HG03103 (cell line): ENCODE data around the gene MDFIC.
A peak's percentile ranks its signal among the peaks of the same experiment; 100 is the strongest.

Source experiments
- ATAC-seq: cut with Tn5 transposase; IDR thresholded peaks from one replicate; pipeline ENCODE4 v1.9.1; 2021; ENCODE audit warnings: low read depth; ENCODE audit not compliant: unreplicated experiment

The MDFIC gene

GRCh38 chr7:114944745-114945625 is 23.1 kb downstream of the MDFIC start:
- ATAC-seq: no peak

- no peak for ATAC-seq
Observed at GRCh38 chr7:114949231-114949630, 27.3 kb downstream of the MDFIC start.

DNA sequence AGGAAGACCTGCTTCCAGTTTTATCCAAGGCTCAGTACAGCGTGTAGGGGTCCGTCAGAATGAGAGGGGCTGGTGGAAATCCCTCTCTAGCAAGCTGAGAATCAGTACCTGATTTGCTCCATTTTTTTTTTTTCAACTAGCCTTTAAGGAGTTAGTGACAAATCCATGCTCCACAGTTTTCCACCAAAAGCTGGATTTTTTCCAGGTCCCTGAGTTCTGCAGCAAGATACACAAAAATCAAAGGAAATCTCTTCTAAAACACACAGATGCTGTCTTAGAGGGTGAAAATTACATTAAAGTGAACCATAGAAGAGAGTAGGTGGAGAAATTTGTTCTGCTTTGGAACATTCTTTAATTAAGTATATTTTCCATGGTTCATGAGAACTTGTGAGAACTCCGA is 30.4 kb downstream of the MDFIC start:
- ATAC-seq: no peak

GRCh38 chr7:114953724-114954123 is 31.8 kb downstream of the MDFIC start:
- ATAC-seq: no peak

DNA sequence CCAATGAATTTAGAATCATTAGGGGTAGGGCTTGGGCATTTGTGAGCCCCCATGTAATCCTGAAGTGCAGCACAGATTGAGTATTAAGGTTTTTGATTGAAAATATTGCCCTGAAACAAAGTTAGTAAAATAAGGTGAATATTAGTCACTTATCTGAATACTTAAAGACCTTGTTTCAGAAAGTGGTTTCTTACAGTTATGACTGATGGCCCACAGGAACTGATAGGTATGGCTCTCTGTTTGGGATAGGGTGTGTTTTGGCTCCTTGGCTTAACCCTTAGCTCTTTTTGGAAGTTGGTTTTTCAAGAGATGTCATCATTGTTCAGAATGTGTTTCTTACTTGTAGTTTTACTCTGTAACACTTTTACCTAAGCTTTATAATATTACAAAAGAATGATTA is 34.8 kb downstream of the MDFIC start:
- ATAC-seq: peak; percentile 42

- no peak for ATAC-seq
Observed at GRCh38 chr7:114957444-114957843, 35.5 kb downstream of the MDFIC start.

- ATAC-seq: peak; percentile 66
Observed at GRCh38 chr7:114959931-114960330, 38.0 kb downstream of the MDFIC start.

DNA sequence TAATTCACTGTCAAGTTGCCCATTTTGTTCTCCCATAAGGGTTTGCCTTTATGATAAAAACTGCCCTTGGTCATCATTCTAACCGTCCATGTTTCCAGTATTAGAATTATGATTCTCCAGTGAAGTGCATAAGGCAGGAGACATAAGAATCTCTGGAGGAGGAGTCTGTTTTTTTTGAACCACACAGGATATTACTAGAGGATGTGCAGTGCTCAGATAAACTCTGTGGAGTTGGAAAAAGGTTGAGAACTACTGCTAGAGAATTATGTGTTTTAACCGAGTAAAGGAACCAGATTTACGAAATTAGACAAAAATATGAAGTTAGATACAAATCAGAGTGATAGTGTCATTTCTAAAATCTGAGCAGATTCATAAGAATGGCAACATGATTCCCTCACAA is 40.5 kb downstream of the MDFIC start:
- ATAC-seq: no peak

DNA sequence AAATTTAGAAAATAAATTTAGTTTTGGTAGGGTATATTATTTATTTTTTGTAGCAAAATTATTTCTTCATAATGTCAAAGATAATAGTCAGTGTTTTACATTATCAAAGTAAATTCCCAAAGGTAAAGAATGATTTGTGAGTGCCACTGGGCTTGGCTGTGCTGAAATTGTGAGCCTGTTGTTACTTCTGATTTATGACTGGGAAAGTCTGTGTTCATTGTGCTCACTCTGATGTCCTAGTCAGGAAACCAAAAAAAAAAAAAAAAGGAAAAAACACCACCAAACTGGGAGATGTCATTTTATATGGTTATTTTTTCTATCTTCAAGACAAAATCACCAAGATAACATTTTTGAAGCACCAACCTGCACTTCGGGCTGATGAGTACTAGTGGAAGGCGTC is 44.3 kb downstream of the MDFIC start:
- no peak for ATAC-seq

DNA sequence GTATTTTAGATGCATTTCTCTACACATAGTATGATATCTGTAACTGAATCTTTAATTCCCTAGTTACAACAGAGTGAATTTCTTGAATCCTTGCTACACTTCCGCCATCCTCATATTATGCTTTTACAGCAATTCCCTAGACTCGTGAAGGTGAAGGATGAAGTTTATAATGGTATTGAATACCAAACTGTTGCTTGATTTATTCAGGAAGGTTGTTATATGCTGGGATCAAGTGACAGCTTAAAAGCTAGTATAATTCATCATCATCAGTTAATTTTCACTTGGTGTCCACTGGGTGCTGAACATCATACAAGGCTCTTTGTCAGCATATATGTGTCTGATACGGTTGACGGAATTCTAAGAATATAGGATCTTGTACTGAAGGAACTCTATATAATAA is 47.2 kb downstream of the MDFIC start:
- no peak for ATAC-seq

DNA sequence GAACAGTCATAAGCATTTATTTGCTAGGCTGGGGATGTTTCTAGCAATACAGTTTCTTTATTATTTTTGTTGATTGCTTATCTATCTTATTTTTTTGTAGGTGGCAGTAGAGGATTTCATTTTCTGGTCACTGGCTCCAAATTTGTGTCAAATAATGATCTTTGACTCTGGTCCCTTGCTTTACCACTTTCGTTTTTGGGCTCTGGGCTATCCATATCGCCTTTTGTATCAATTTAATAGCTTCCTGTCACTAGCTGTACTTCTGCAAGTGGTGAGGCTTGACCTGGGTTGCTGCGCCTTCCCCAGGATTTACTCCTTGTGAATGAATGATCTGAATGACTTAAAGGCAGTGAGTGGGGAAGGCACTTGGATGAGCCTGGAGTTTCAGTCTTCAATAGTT is 48.4 kb downstream of the MDFIC start:
- no peak for ATAC-seq

GRCh38 chr7:114970732-114971131 is 48.8 kb downstream of the MDFIC start:
- no peak for ATAC-seq

- no peak for ATAC-seq
Observed at GRCh38 chr7:114972567-114972966, 50.7 kb downstream of the MDFIC start.

DNA sequence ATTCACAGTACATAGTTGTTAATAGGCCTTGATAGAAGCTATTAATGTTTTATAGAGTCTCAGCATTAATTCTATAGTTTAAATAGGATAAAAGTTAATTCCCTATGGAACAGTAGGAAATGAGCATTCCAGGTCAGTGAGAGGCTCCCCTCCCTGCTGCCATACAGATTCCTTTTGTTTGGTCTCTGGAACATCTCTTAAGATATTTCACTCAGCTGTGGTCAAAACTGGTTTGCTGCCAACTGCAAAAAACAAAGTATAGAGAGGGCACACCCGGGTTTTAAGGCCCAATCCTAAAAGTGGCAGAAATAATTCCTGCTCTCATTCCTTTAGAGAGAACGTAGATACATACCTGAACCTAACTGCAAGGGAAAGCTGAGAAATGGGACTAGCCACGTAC is 51.3 kb downstream of the MDFIC start:
- ATAC-seq: no peak

DNA sequence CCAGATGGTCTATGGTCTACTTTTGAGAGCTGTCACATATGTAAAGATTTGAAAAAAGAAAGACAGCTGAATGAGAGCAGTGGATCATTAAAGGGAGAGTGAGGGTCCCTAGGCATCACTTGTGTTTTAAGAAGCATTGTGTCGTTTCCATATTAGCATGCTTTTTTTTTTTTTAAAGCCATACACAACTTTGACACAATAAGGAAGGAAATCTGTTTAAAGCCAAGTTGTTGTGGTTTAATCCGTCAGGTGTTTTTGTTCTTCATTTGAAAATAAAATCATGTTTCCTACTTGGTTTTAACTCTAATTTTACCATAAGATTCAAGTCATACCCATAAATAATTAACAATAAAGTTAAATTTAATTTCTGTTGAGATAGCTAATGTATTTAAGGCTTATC is 53.5 kb downstream of the MDFIC start:
- ATAC-seq: no peak

DNA sequence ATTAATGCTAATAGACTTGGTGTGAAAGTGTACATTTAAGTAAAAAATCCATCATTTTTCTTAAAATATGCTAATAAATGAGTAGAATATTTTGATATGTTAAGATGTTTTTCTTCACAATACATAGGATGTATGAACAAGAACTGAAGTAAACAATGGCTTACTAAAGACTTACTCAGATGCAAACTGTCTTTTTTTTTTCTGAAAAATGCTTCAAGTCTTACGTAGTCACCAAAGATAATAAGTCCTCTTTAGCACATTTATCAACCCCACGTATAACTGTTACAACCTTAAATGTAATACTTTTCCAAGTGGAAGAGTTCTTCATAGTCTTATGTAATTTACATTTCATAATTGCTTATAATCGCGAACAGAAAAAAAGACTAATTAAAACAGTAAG is 54.8 kb downstream of the MDFIC start:
- ATAC-seq: no peak

DNA sequence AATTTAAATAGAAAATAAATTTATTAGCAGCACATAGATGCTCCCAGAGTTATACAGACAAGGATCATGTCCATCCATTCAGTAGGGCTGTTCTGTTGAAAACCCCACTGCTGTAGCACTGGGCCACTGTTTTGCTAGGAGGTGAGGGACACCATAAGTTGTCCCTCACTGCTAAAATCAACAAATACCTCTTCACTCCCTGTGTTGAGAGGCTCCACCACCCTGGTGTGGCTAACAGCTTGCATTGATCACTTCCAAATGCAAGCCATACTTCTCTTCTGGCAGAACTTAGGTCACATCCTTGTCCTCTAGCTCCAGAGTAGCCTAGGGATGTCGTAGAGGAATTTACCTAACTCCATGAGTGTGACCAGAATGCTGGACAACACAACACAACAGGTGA is 55.4 kb downstream of the MDFIC start:
- no peak for ATAC-seq

DNA sequence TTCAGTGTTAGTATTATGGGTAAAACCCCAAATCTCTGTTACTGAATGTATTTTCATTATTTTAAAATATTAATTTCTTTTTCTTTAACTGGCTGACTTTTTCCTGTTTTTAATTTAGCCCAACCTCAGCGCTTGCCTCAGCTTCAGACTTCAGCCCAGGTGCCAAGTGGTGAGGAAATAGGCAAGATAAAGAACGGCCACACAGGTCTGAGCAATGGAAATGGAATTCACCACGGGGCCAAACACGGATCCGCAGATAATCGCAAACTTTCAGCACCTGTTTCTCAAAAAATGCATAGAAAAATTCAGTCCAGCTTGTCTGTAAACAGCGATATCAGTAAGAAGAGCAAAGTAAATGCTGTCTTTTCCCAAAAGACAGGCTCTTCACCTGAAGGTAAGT is 57.5 kb downstream of the MDFIC start:
- no peak for ATAC-seq

- no peak for ATAC-seq
Observed at GRCh38 chr7:114979803-114980507, 58.1 kb downstream of the MDFIC start.

GRCh38 chr7:114981323-114981722 is 59.4 kb downstream of the MDFIC start:
- ATAC-seq: no peak

- no peak for ATAC-seq
Observed at GRCh38 chr7:114985116-114985715, 63.3 kb downstream of the MDFIC start.
